RWPE2 (cell line): ENCODE data around the gene TRIM3.

ENCODE experiments used
- ATAC-seq: fragments of 200-7000 bp; cut with Tn5 transposase; 3 replicates; pipeline ENCODE4 v1.9.1; 2021; ENCODE audit warnings: low read depth
- DNase-seq: peaks from one replicate; pipeline ENCODE4 v3.0.0-alpha.2; 2020; ENCODE audit warnings: low spot score
- H3K27ac ChIP-seq: fragments of 450-650 bp; 2 replicates; pipeline ENCODE4 v1.5.1; 2017; ENCODE audit warnings: mild to moderate bottlenecking; ENCODE audit not compliant: poor library complexity, severe bottlenecking
- H3K27me3 ChIP-seq: fragments of 250-450 bp; sonication (Bioruptor Pico); 2 replicates; pipeline ENCODE4 v1.5.1; 2021; ENCODE audit warnings: mild to moderate bottlenecking, moderate library complexity; ENCODE audit not compliant: insufficient read depth, poor library complexity, severe bottlenecking
- H3K36me3 ChIP-seq: fragments of 250-450 bp; sonication (Bioruptor Pico); 2 replicates; pipeline ENCODE4 v1.5.1; 2020; ENCODE audit warnings: low read depth, mild to moderate bottlenecking, moderate library complexity
- H3K4me1 ChIP-seq: fragments of 250-450 bp; sonication (Bioruptor Pico); 2 replicates; pipeline ENCODE4 v1.5.1; 2021; ENCODE audit warnings: mild to moderate bottlenecking, moderate library complexity; ENCODE audit not compliant: insufficient read depth, poor library complexity, severe bottlenecking
- H3K4me3 ChIP-seq: fragments of 250-450 bp; sonication (Bioruptor Pico); 2 replicates; pipeline ENCODE4 v1.5.1; 2021; ENCODE audit warnings: mild to moderate bottlenecking, moderate library complexity; ENCODE audit not compliant: severe bottlenecking
- H3K9me3 ChIP-seq: fragments of 250-450 bp; sonication (Bioruptor Pico); 2 replicates; pipeline ENCODE4 v1.5.1; 2021; ENCODE audit warnings: mild to moderate bottlenecking, moderate library complexity; ENCODE audit not compliant: severe bottlenecking
- TF ChIP-seq, protein P1 (sequence below): fragments of 450-650 bp; IDR thresholded peaks from one replicate; pipeline ENCODE4 v1.5.1; 2017; ENCODE audit warnings: mild to moderate bottlenecking, moderate library complexity; ENCODE audit not compliant: poor library complexity, severe bottlenecking

TRIM3 gene

DNA sequence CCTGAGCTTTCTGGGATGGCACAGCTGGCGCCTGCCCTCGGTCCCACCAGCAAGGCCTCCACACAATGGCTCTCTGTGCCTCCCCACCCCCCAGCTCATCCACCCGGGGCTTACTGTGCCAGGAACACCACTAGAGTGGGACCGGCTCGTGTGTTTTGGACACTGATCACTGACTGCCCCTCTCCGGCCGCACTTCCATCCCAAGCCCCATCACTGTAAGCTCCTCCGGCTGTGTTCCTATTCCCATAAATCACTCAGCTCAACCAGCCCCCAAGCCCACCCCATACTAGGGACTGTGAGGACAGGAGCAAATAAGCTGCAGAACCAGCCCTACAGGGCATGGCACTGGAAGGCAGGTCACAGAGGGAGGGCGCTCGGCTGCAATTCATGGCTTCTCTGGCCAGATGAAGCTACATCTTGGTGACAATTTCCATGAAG lies 62.1 kb downstream of the TRIM3 start:
- ATAC-seq: no peak
- TF ChIP-seq, protein P1, sequence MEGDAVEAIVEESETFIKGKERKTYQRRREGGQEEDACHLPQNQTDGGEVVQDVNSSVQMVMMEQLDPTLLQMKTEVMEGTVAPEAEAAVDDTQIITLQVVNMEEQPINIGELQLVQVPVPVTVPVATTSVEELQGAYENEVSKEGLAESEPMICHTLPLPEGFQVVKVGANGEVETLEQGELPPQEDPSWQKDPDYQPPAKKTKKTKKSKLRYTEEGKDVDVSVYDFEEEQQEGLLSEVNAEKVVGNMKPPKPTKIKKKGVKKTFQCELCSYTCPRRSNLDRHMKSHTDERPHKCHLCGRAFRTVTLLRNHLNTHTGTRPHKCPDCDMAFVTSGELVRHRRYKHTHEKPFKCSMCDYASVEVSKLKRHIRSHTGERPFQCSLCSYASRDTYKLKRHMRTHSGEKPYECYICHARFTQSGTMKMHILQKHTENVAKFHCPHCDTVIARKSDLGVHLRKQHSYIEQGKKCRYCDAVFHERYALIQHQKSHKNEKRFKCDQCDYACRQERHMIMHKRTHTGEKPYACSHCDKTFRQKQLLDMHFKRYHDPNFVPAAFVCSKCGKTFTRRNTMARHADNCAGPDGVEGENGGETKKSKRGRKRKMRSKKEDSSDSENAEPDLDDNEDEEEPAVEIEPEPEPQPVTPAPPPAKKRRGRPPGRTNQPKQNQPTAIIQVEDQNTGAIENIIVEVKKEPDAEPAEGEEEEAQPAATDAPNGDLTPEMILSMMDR: no peak
- DNase-seq: no peak

DNA sequence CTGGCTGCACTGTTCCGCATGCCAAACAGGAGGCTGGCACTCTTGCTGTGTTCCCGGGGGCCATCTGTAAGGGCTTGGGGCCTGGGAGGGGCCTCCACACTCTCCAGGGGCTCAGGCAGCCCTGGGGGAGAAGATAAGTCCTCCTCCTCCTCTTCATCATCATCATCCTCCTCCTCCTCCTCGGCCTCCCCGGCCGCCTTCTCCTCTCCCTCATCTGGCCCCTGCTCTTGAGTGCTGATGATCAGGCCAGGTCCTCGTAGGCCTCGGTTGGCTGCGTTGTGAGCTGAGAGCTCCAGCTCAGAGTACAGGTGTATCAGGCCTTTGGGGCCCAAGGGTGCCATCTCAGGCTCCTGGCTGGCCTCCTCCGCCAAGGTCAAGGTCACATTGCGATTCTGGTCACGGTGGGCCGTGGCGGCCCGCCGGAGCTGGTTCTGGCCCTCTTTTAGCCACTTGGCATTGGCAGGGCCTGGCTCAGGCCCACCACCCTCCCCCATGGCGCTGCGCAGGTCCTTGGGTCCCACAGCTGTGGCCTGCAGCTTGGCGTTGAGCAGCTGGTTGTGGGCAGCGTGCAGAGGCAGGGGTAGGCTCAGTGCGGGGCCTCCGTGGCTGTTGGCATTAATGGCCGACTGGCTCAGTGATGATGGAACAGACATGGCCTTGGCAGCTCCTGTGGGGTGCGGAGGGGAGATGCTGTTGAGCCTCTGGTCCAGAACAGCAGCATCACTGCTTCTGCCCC lies 62.9 kb downstream of the TRIM3 start:
- Histone ChIP-seq H3K36me3 (no peaks in the 10 kb centered on the region), H3K27me3 (no peaks in the 10 kb centered on the region), H3K27ac (no peak overlapping the region), H3K4me3 (no peak overlapping the region), H3K9me3 (no peaks in the 10 kb centered on the region), H3K4me1 (no peaks in the 10 kb centered on the region)
- TF ChIP-seq, protein P1: no peak
- ATAC-seq: no peak
- DNase-seq: no peak

More for the DNA sequence above, 62.1 kb downstream of the TRIM3 start:
- no peak overlapping the region for H3K27ac ChIP-seq
- no peaks in the 10 kb centered on the region for H3K27me3 ChIP-seq
- no peak overlapping the region for H3K4me3 ChIP-seq
- no peaks in the 10 kb centered on the region for H3K4me1 ChIP-seq
- H3K36me3 ChIP-seq: no peaks in the 10 kb centered on the region
- H3K9me3 ChIP-seq: no peaks in the 10 kb centered on the region

DNA sequence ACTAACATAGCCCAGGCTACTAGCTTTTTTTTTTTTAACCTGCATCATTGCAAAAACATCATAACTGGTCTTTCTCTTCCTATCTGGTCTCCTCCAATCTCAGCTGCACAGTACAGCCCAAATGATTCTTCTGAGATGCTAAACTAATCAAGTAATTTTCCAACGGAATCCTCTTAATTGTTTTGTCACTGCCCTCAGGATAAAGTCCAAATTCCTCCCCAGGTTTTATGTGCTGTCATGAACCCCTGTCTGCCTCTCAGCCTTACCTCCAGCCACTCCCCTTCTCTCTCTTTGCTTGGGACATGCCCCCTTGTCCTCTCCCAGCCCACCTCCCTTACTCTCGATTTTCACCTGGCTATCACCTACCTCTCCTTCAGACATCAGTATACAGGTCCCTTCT lies 67.4 kb downstream of the TRIM3 start:
- Histone ChIP-seq H3K27ac (no peak overlapping the region), H3K27me3 (no peaks in the 10 kb centered on the region), H3K4me3 (no peak overlapping the region), H3K36me3 (no peaks in the 10 kb centered on the region), H3K9me3 (no peaks in the 10 kb centered on the region), H3K4me1 (no peaks in the 10 kb centered on the region)
- ATAC-seq (no peak), DNase-seq (no peak)
- TF ChIP-seq, protein P1: no peak

DNA sequence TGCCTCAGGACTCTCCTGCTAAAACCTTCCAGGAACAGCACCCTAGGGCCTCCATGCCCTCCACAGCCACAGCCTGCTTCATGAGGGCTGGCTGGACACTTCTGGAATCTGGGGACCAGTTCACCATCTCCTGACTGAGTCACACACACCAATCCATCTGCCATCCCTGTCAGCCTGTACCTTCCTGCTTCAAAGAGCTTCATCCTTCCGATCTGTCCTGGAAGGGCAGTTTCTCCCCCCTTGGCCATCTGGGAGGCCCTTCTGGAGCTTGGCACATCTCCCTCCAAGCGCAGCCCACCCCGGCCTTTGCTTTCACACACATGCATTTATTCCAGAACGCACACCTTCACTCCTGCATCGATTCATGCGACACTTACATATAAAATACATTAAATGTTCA lies 67.9 kb downstream of the TRIM3 start:
- ATAC-seq: no peak
- no peaks in the 10 kb centered on the region for H3K9me3 ChIP-seq

More for the DNA sequence above, 67.9 kb downstream of the TRIM3 start:
- Histone ChIP-seq H3K4me3 (no peak overlapping the region), H3K27me3 (no peaks in the 10 kb centered on the region), H3K4me1 (no peaks in the 10 kb centered on the region), H3K36me3 (no peaks in the 10 kb centered on the region), H3K27ac (no peak overlapping the region)
- no peak for DNase-seq
- TF ChIP-seq, protein P1: no peak
